A673 (cell line): ENCODE results near the gene SH2D4B. TPM values are rescaled to one million over a fixed set of nuclear protein-coding genes. Genes with fewer than 3 reads are reported as not detected.

ENCODE experiments used
- BruUV-seq: library from RNA; stranded (reverse); fragments of 400-500 nt; replicated peaks from 2 replicates; lab custom pipeline; 2021; lab: Mats Ljungman, UMichigan
- CTCF ChIA-PET: fragments of 300-600 bp; sonication (Branson Sonifier 250); formaldehyde crosslinking; loops from one replicate; lab custom pipeline; 2022; ENCODE audit warnings: antibody characterized with exemption; lab: Charles Lee
- POLR2A ChIA-PET: fragments of 300-600 bp; sonication (Branson Sonifier 250); formaldehyde crosslinking; loops from one replicate; lab custom pipeline; 2022; ENCODE audit warnings: antibody characterized with exemption; ENCODE audit not compliant: low non-redundant PET; lab: Charles Lee
- DNase-seq: peaks from one replicate; pipeline ENCODE4 v3.0.0-alpha.2; 2015; ENCODE audit warnings: low spot score
- H3K27ac ChIP-seq: fragments of 200-600 bp; sonication (generic); 2 replicates; pipeline ENCODE4 v1.5.1; 2016; ENCODE audit warnings: mixed run types, low read depth, mild to moderate bottlenecking, mixed read lengths, antibody characterized with exemption, low read length; ENCODE audit not compliant: poor library complexity, severe bottlenecking
- H3K27me3 ChIP-seq: fragments of 200-600 bp; sonication (generic); replicated peaks from 2 replicates; pipeline ENCODE4 v1.6.1; 2017; ENCODE audit warnings: mixed run types, low read depth, mild to moderate bottlenecking, mixed read lengths, antibody characterized with exemption, low read length; ENCODE audit not compliant: insufficient read depth, poor library complexity
- H3K36me3 ChIP-seq: fragments of 200-600 bp; sonication (generic); 2 replicates; pipeline ENCODE4 v1.6.1; 2016; ENCODE audit warnings: mixed run types, mild to moderate bottlenecking, mixed read lengths, antibody characterized with exemption, low read length; ENCODE audit not compliant: insufficient read depth, poor library complexity, severe bottlenecking
- H3K4me1 ChIP-seq: fragments of 200-600 bp; sonication (generic); 2 replicates; pipeline ENCODE4 v1.6.1; 2017; ENCODE audit warnings: mixed run types, mild to moderate bottlenecking, mixed read lengths, antibody characterized with exemption, low read length; ENCODE audit not compliant: insufficient read depth, poor library complexity, severe bottlenecking
- H3K4me3 ChIP-seq: fragments of 200-600 bp; sonication (generic); 2 replicates; pipeline ENCODE4 v1.5.1; 2016; ENCODE audit warnings: low read depth, mixed run types, mild to moderate bottlenecking, mixed read lengths, low read length; ENCODE audit not compliant: poor library complexity, severe bottlenecking
- H3K9me3 ChIP-seq: fragments of 200-600 bp; sonication (generic); 2 replicates; pipeline ENCODE4 v1.6.1; 2016; ENCODE audit warnings: mixed run types, low read depth, mild to moderate bottlenecking, mixed read lengths, antibody characterized with exemption, low read length; ENCODE audit not compliant: poor library complexity, severe bottlenecking
- EZH2 ChIP-seq: fragments of 200-600 bp; sonication (generic); IDR thresholded peaks from 2 replicates; pipeline ENCODE4 v1.6.1; 2017; ENCODE audit warnings: borderline replicate concordance, low read depth, mild to moderate bottlenecking, mixed read lengths, antibody characterized with exemption, low read length; ENCODE audit not compliant: poor library complexity, severe bottlenecking
- intact Hi-C: fragments of 100-400 bp; cut with micrococcal nuclease; formaldehyde crosslinking; loops from one replicate; pipeline ENCODE4 v1.10.0; 2022; ENCODE audit not compliant: unreplicated experiment
- total RNA-seq: library from RNA; stranded (reverse); gene quantifications from 2 replicates; pipeline ENCODE4 v1.2.3, GENCODE V29; 2021
- TF ChIP-seq, protein P1 (sequence below): fragments of 300-800, 200-600 bp; sonication (generic); conservative IDR thresholded peaks from 2 replicates; pipeline ENCODE4 v1.5.1; 2017; ENCODE audit warnings: low read depth, mild to moderate bottlenecking, antibody characterized with exemption, low read length, moderate library complexity, mixed read lengths

The SH2D4B gene
- total RNA-seq, 1 experiment from 2014 or later = 0.19 TPM

GRCh38 chr10:80569131-80569895, 31.6 kb downstream of the SH2D4B start:
- Histone ChIP-seq H3K27me3 (peaks cover 6% of the 10 kb centered on the region), H3K9me3 (no peaks in the 10 kb centered on the region), H3K4me3 (no peak overlapping the region), H3K27ac (no peak overlapping the region), H3K36me3 (no peaks in the 10 kb centered on the region), H3K4me1 (no peaks in the 10 kb centered on the region)
- no peak for TF ChIP-seq EZH2
- TF ChIP-seq, protein P1, sequence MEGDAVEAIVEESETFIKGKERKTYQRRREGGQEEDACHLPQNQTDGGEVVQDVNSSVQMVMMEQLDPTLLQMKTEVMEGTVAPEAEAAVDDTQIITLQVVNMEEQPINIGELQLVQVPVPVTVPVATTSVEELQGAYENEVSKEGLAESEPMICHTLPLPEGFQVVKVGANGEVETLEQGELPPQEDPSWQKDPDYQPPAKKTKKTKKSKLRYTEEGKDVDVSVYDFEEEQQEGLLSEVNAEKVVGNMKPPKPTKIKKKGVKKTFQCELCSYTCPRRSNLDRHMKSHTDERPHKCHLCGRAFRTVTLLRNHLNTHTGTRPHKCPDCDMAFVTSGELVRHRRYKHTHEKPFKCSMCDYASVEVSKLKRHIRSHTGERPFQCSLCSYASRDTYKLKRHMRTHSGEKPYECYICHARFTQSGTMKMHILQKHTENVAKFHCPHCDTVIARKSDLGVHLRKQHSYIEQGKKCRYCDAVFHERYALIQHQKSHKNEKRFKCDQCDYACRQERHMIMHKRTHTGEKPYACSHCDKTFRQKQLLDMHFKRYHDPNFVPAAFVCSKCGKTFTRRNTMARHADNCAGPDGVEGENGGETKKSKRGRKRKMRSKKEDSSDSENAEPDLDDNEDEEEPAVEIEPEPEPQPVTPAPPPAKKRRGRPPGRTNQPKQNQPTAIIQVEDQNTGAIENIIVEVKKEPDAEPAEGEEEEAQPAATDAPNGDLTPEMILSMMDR = no peak
- ChIA-PET CTCF (no interaction called here), POLR2A (no interaction called here)
- no TSS peak for BruUV-seq
- DNase-seq = no peak
- intact Hi-C loops = no loop called here

GRCh38 chr10:80571352-80571751, 33.6 kb downstream of the SH2D4B start:
- H3K36me3 ChIP-seq = no peaks in the 10 kb centered on the region
- TF ChIP-seq, protein P1 = no peak
- no peak for TF ChIP-seq EZH2
- BruUV-seq = no TSS peak
- H3K27me3 ChIP-seq = peaks cover 6% of the 10 kb centered on the region
- no peak for DNase-seq
- no peak overlapping the region for H3K4me3 ChIP-seq
- H3K9me3 ChIP-seq = no peaks in the 10 kb centered on the region
- POLR2A ChIA-PET = no interaction called here
- H3K27ac ChIP-seq = no peak overlapping the region
- intact Hi-C loops = no loop called here
- no peaks in the 10 kb centered on the region for H3K4me1 ChIP-seq
- CTCF ChIA-PET = no interaction called here

- POLR2A ChIA-PET = no interaction called here
- H3K27me3 ChIP-seq = no peaks in the 10 kb centered on the region
- intact Hi-C loops = no loop called here
- CTCF ChIA-PET = no interaction called here
- TF ChIP-seq, protein P1 = no peak
- TF ChIP-seq EZH2 = no peak
- H3K9me3 ChIP-seq = no peaks in the 10 kb centered on the region
- H3K4me3 ChIP-seq = no peak overlapping the region
- no peaks in the 10 kb centered on the region for H3K4me1 ChIP-seq
- no peak for DNase-seq
- no peaks in the 10 kb centered on the region for H3K36me3 ChIP-seq
- no peak overlapping the region for H3K27ac ChIP-seq
- BruUV-seq = no TSS peak
These were observed 41.6 kb downstream of the SH2D4B start for GRCh38 chr10:80579181-80579763.
